ENCODE results near the gene ZSCAN5A. TPM values are rescaled to one million over a fixed set of nuclear protein-coding genes. Genes with fewer than 3 reads are reported as not detected.

ZSCAN5A gene
- total RNA-seq, 4 donors from 2014 or later, result 1.00 to 26.1 (median 3.6) TPM

DNA sequence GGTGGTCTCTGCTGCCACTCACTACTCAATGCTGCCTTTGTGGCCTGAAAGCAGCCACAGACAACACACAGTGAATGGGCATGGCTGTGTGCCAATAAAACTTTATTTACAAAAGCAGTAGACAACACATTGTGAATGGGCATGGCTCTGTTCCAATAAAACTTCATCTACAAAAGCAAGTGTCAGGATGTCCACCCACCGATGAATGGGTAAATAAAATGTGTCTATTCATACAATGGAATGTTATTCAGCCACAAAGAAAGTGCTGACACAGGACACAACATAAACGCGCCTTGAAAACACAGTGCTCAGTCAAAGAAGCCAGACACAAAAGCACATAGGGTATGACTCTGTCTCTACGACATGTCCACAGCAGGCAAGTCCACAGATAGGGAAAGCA lies 20.1 kb downstream of the ZSCAN5A start:
- ATAC-seq (no peak), DNase-seq (no peak)
- no peaks in the 10 kb centered on the region for H3K27me3 ChIP-seq
- intact Hi-C loops (cut with DNase I; ENCODE audit: low total_unique reads) (no loop called here), in situ Hi-C loops (cut with MboI; ENCODE audit: low sequenced_read_pairs in 4 of 4) (no loop called here)
- H3K4me3 ChIP-seq, result no peak overlapping the region
- H3K27ac ChIP-seq, result no peak overlapping the region
- TF ChIP-seq CTCF (IDR thresholded peaks at IDR 0.05 in 4 of 5, conservative IDR thresholded peaks at IDR 0.05 in 1 of 5) (no peak), POLR2A (IDR thresholded peaks at IDR 0.05) (no peak)
- H3K4me1 ChIP-seq, result no peaks in the 10 kb centered on the region
- H3K36me3 ChIP-seq, result no peaks in the 10 kb centered on the region
- H3K9me3 ChIP-seq, result no peaks in the 10 kb centered on the region

DNA sequence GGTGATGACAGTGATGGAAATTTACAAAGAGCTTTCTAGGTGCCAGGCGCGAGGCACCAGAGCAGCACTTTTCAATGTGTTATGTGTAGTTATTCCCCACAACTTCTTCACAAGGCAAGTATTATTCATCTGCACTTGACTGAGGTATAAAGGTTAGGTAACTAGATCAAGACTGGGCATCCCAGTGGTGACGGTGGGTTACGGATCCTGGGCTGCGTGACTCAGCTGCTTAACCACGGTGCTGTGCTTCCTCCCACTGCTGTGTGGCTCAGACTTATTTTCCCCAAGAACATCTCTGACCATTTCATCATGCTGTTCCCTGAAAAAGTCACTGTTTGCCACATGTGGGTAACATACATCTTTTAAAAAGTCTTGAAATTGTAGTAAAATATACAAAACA lies 22.8 kb downstream of the ZSCAN5A start:
- Histone ChIP-seq H3K9me3 (no peaks in the 10 kb centered on the region), H3K36me3 (no peaks in the 10 kb centered on the region), H3K4me1 (no peaks in the 10 kb centered on the region), H3K27ac (no peak overlapping the region), H3K27me3 (no peaks in the 10 kb centered on the region), H3K4me3 (no peak overlapping the region)
- ATAC-seq (no peak), DNase-seq (no peak)
- in situ Hi-C loops (cut with MboI; ENCODE audit: low sequenced_read_pairs in 4 of 4), result no loop called here
- intact Hi-C loops (cut with DNase I; ENCODE audit: low total_unique reads), result no loop called here
- TF ChIP-seq POLR2A (IDR thresholded peaks at IDR 0.05) (no peak), CTCF (IDR thresholded peaks at IDR 0.05 in 4 of 5, conservative IDR thresholded peaks at IDR 0.05 in 1 of 5) (no peak)

GRCh38 chr19:56290104-56290503 lies 24.5 kb downstream of the ZSCAN5A start:
- intact Hi-C loops (cut with DNase I; ENCODE audit: low total_unique reads), result no loop called here
- ATAC-seq (no peak), DNase-seq (no peak)
- H3K27ac ChIP-seq, result no peak overlapping the region
- H3K4me1 ChIP-seq, result no peaks in the 10 kb centered on the region
- TF ChIP-seq CTCF (IDR thresholded peaks at IDR 0.05 in 4 of 5, conservative IDR thresholded peaks at IDR 0.05 in 1 of 5) (no peak), POLR2A (IDR thresholded peaks at IDR 0.05) (no peak)
- H3K4me3 ChIP-seq, result no peak overlapping the region
- no peaks in the 10 kb centered on the region for H3K36me3 ChIP-seq
- in situ Hi-C loops (cut with MboI; ENCODE audit: low sequenced_read_pairs in 4 of 4), result no loop called here
- H3K9me3 ChIP-seq, result no peaks in the 10 kb centered on the region
- no peaks in the 10 kb centered on the region for H3K27me3 ChIP-seq

- in situ Hi-C loops (cut with MboI; ENCODE audit: low sequenced_read_pairs in 4 of 4) (no loop called here), intact Hi-C loops (cut with DNase I; ENCODE audit: low total_unique reads) (no loop called here)
- no peaks in the 10 kb centered on the region for H3K27me3 ChIP-seq
- no peak overlapping the region for H3K4me3 ChIP-seq
- DNase-seq (no peak), ATAC-seq (no peak)
- no peaks in the 10 kb centered on the region for H3K4me1 ChIP-seq
- TF ChIP-seq CTCF (IDR thresholded peaks at IDR 0.05 in 4 of 5, conservative IDR thresholded peaks at IDR 0.05 in 1 of 5), result no peak
- TF ChIP-seq POLR2A (IDR thresholded peaks at IDR 0.05), result no peak
- H3K27ac ChIP-seq, result no peak overlapping the region
- no peaks in the 10 kb centered on the region for H3K36me3 ChIP-seq
- H3K9me3 ChIP-seq, result no peaks in the 10 kb centered on the region
These were observed 29.9 kb downstream of the ZSCAN5A start for GRCh38 chr19:56284746-56285145.

- H3K27ac ChIP-seq, result no peak overlapping the region
- no peak for TF ChIP-seq CTCF (IDR thresholded peaks at IDR 0.05 in 4 of 5, conservative IDR thresholded peaks at IDR 0.05 in 1 of 5)
- TF ChIP-seq POLR2A (IDR thresholded peaks at IDR 0.05), result no peak
- no peak for ATAC-seq
- in situ Hi-C loops (cut with MboI; ENCODE audit: low sequenced_read_pairs in 4 of 4) (no loop called here), intact Hi-C loops (cut with DNase I; ENCODE audit: low total_unique reads) (no loop called here)
- H3K27me3 ChIP-seq, result no peaks in the 10 kb centered on the region
- no peaks in the 10 kb centered on the region for H3K9me3 ChIP-seq
- no peaks in the 10 kb centered on the region for H3K4me1 ChIP-seq
- H3K36me3 ChIP-seq, result no peaks in the 10 kb centered on the region
- no peak overlapping the region for H3K4me3 ChIP-seq
- DNase-seq, result no peak
These were observed 31.8 kb downstream of the ZSCAN5A start for GRCh38 chr19:56282809-56283208.
